Inferior parietal cortex (tissue), 1 donor: ENCODE measurements around the gene ASMTL.
"Not testable (repeated sequence)": the region's sequence is repeated elsewhere in the genome, so short reads cannot be mapped to it uniquely, and the experiment has no call there.

Experiments
- DNase-seq: peaks from one replicate; pipeline ENCODE4 v3.0.0-alpha.2; 2016; ENCODE audit errors: extremely low spot score

ASMTL gene

GRCh38 chrX:1452516-1453394, at the start of gene ASMTL:
Gene ASMTL (minus strand): TSS chrX:1452909. CDS start chrX:1452840, 69 bp downstream.
- DNase-seq = peak; percentile 95

- DNase-seq = no peak
Observed at GRCh38 chrX:1502241-1502640, 49.5 kb upstream of the ASMTL start.

GRCh38 chrX:1500701-1501624, 48.3 kb upstream of the ASMTL start:
- DNase-seq = no peak

- DNase-seq = no peak
Observed at GRCh38 chrX:1496076-1496475, 43.4 kb upstream of the ASMTL start.

- DNase-seq = no peak
Observed at GRCh38 chrX:1493877-1494510, 41.3 kb upstream of the ASMTL start.

- DNase-seq = no peak
Observed at GRCh38 chrX:1493412-1493811, 40.7 kb upstream of the ASMTL start.

- DNase-seq = no peak
Observed at GRCh38 chrX:1492421-1493012, 39.8 kb upstream of the ASMTL start.

- no peak for DNase-seq
Observed at GRCh38 chrX:1491851-1492349, 39.2 kb upstream of the ASMTL start.

- DNase-seq = not testable (repeated sequence)
Observed at GRCh38 chrX:1491248-1491647, 38.5 kb upstream of the ASMTL start.

- DNase-seq = not testable (repeated sequence)
Observed at GRCh38 chrX:1490723-1491122, 38.0 kb upstream of the ASMTL start.

GRCh38 chrX:1489354-1489753, 36.6 kb upstream of the ASMTL start:
- not testable (repeated sequence) for DNase-seq

GRCh38 chrX:1488745-1489144, 36.0 kb upstream of the ASMTL start:
- DNase-seq = no peak

GRCh38 chrX:1488141-1488540, 35.4 kb upstream of the ASMTL start:
- no peak for DNase-seq

- DNase-seq = no peak
Observed at GRCh38 chrX:1487401-1487800, 34.7 kb upstream of the ASMTL start.

- no peak for DNase-seq
Observed at GRCh38 chrX:1486749-1487361, 34.1 kb upstream of the ASMTL start.

GRCh38 chrX:1486177-1486576, 33.5 kb upstream of the ASMTL start:
- no peak for DNase-seq

GRCh38 chrX:1485033-1485432, 32.3 kb upstream of the ASMTL start:
- no peak for DNase-seq

- DNase-seq = no peak
Observed at GRCh38 chrX:1484638-1485019, 31.9 kb upstream of the ASMTL start.

- DNase-seq = no peak
Observed at GRCh38 chrX:1483843-1484637, 31.3 kb upstream of the ASMTL start.

- DNase-seq = not testable (repeated sequence)
Observed at GRCh38 chrX:1482530-1482928, 29.8 kb upstream of the ASMTL start.
